DND-41 (cell line): ENCODE results near the gene NFKB1.

Experiments used
- EZH2 ChIP-seq: IDR thresholded peaks from 3 replicates; pipeline ENCODE4 v1.6.1; 2012; ENCODE audit warnings: borderline replicate concordance, low read depth, mild to moderate bottlenecking, moderate library complexity, low read length, inconsistent platforms; ENCODE audit not compliant: severe bottlenecking
- TF ChIP-seq, protein P1 (sequence below): IDR thresholded peaks from 2 replicates; pipeline ENCODE4 v1.5.1; 2012; ENCODE audit warnings: borderline replicate concordance, low read length, moderate library complexity, mild to moderate bottlenecking; ENCODE audit not compliant: poor library complexity, severe bottlenecking; ENCODE audit errors: extremely low read depth

DNA sequence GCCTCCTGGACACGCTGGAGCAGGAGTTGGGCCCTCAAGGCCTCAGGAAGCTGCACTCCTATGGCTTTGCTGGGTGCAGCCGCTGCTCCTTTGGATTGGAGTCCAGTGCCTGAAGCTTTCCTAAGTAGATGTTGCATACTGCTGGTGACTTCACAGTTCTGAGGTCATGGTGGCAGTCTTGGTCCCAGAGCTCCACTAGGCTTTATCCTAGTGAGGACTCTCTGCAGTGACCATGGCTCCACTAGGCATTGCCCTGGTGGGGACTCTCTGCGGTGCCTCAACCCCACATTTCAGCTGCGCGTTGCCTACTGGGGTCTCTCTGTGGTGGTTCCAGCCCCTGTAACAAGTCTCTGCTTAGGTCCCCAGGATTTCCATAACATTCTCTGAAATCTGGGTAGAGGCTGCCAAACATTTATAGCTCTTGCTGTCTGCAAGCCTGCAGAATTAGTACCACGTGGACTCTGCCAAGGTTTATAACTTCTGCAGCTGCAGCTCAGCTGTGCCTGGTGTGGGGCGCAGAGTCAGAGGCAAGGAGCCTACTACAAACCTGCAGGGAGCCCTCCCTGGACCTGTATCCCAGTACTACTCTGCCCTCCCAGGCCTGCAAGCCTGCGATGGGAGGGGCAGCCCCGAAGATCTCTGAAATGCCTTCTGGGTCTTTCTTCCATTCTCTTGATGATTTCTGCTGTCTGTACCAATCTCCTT, 46.0 kb upstream of the NFKB1 start:
- TF ChIP-seq, protein P1, sequence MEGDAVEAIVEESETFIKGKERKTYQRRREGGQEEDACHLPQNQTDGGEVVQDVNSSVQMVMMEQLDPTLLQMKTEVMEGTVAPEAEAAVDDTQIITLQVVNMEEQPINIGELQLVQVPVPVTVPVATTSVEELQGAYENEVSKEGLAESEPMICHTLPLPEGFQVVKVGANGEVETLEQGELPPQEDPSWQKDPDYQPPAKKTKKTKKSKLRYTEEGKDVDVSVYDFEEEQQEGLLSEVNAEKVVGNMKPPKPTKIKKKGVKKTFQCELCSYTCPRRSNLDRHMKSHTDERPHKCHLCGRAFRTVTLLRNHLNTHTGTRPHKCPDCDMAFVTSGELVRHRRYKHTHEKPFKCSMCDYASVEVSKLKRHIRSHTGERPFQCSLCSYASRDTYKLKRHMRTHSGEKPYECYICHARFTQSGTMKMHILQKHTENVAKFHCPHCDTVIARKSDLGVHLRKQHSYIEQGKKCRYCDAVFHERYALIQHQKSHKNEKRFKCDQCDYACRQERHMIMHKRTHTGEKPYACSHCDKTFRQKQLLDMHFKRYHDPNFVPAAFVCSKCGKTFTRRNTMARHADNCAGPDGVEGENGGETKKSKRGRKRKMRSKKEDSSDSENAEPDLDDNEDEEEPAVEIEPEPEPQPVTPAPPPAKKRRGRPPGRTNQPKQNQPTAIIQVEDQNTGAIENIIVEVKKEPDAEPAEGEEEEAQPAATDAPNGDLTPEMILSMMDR, result no peak
- TF ChIP-seq EZH2, result no peak
